Calu3 (cell line): ENCODE measurements around the gene TMC1. TPM values are rescaled to one million over a fixed set of nuclear protein-coding genes. Genes with fewer than 3 reads are reported as not detected.

ENCODE experiments used
- BruUV-seq: library from RNA; stranded (reverse); fragments of 400-500 nt; replicated peaks from 2 replicates; lab custom pipeline; 2021; lab: Mats Ljungman, UMichigan
- CTCF ChIA-PET: fragments of 300-600 bp; sonication (Branson Sonifier 250); formaldehyde crosslinking; loops from one replicate; lab custom pipeline; 2022; ENCODE audit warnings: antibody characterized with exemption; lab: Charles Lee
- DNase-seq: peaks from one replicate; pipeline ENCODE4 v3.0.0; 2022
- H3K27ac Mint-ChIP-seq: one replicate; pipeline ENCODE4 v1.8.0; 2022; ENCODE audit warnings: mixed read lengths; ENCODE audit not compliant: unreplicated experiment
- H3K27me3 Mint-ChIP-seq: one replicate; pipeline ENCODE4 v1.8.0; 2022; ENCODE audit warnings: mixed read lengths; ENCODE audit not compliant: unreplicated experiment
- H3K36me3 Mint-ChIP-seq: one replicate; pipeline ENCODE4 v1.8.0; 2022; ENCODE audit warnings: mild to moderate bottlenecking, moderate library complexity, mixed read lengths; ENCODE audit not compliant: insufficient read depth, unreplicated experiment
- H3K4me1 Mint-ChIP-seq: one replicate; pipeline ENCODE4 v1.8.0; 2022; ENCODE audit warnings: mild to moderate bottlenecking, low read depth, mixed read lengths; ENCODE audit not compliant: unreplicated experiment
- H3K4me3 Mint-ChIP-seq: one replicate; pipeline ENCODE4 v1.8.0; 2022; ENCODE audit warnings: mild to moderate bottlenecking, low read depth, moderate library complexity, mixed read lengths; ENCODE audit not compliant: unreplicated experiment
- H3K9me3 Mint-ChIP-seq: one replicate; pipeline ENCODE4 v1.8.0; 2022; ENCODE audit warnings: low read depth, mixed read lengths; ENCODE audit not compliant: unreplicated experiment
- CTCF ChIP-seq: fragments of 200-600 bp; IDR thresholded peaks from one replicate; pipeline ENCODE4 v1.8.0; 2022; ENCODE audit warnings: antibody characterized with exemption; ENCODE audit not compliant: unreplicated experiment
- intact Hi-C: fragments of 100-400 bp; cut with micrococcal nuclease; formaldehyde crosslinking; loops from one replicate; pipeline ENCODE4 v1.10.0; 2022; ENCODE audit not compliant: unreplicated experiment
- total RNA-seq: library from RNA; stranded (reverse); gene quantifications from 2 replicates; pipeline ENCODE4 v1.2.3, GENCODE V29; 2022

TMC1 gene
- total RNA-seq, 1 experiment from 2014 or later, result not detected

- no peak overlapping the region for H3K27ac Mint-ChIP-seq
- CTCF ChIA-PET, result no interaction called here
Observed at GRCh38 chr9:72563806-72564205, 42.4 kb downstream of the TMC1 start.

GRCh38 chr9:72564479-72565281 is 43.3 kb downstream of the TMC1 start:
- intact Hi-C loops, result no loop called here
- no peak for DNase-seq
- H3K36me3 Mint-ChIP-seq, result no peaks in the 10 kb centered on the region
- BruUV-seq, result no TSS peak
- H3K4me3 Mint-ChIP-seq, result no peak overlapping the region
- H3K27ac Mint-ChIP-seq, result no peak overlapping the region
- H3K4me1 Mint-ChIP-seq, result peaks cover 6% of the 10 kb centered on the region
- TF ChIP-seq CTCF, result no peak
- H3K27me3 Mint-ChIP-seq, result no peaks in the 10 kb centered on the region
- CTCF ChIA-PET, result no interaction called here
- H3K9me3 Mint-ChIP-seq, result peaks cover 2% of the 10 kb centered on the region

More at GRCh38 chr9:72563806-72564205, 42.4 kb downstream of the TMC1 start:
- DNase-seq, result no peak
- H3K27me3 Mint-ChIP-seq, result no peaks in the 10 kb centered on the region
- no peaks in the 10 kb centered on the region for H3K4me1 Mint-ChIP-seq
- H3K36me3 Mint-ChIP-seq, result no peaks in the 10 kb centered on the region
- H3K9me3 Mint-ChIP-seq, result peaks cover 2% of the 10 kb centered on the region
- no peak for TF ChIP-seq CTCF
- BruUV-seq, result no TSS peak
- intact Hi-C loops, result no loop called here
- H3K4me3 Mint-ChIP-seq, result no peak overlapping the region

- intact Hi-C loops, result no loop called here
- no peak for DNase-seq
- TF ChIP-seq CTCF, result no peak
- Mint-ChIP-seq H3K27me3 (no peaks in the 10 kb centered on the region), H3K9me3 (peaks cover 2% of the 10 kb centered on the region), H3K4me3 (no peak overlapping the region), H3K4me1 (peaks cover 7% of the 10 kb centered on the region), H3K36me3 (no peaks in the 10 kb centered on the region), H3K27ac (no peak overlapping the region)
- no TSS peak for BruUV-seq
- CTCF ChIA-PET, result no interaction called here
Observed at GRCh38 chr9:72565535-72565934, 44.1 kb downstream of the TMC1 start.

GRCh38 chr9:72574156-72574810 is 52.9 kb downstream of the TMC1 start:
- no peak for DNase-seq
- BruUV-seq, result no TSS peak
- H3K27ac Mint-ChIP-seq, result peak overlapping the region; percentile 15
- H3K9me3 Mint-ChIP-seq, result no peaks in the 10 kb centered on the region
- CTCF ChIA-PET, result interaction anchor here (0.7 kb wide), 1 partner anchor 20 kb away, joined by 3 read pairs; no protein-coding TSS in a partner anchor
- intact Hi-C loops, result no loop called here
- peaks cover 53% of the 10 kb centered on the region for H3K4me1 Mint-ChIP-seq
- H3K36me3 Mint-ChIP-seq, result peaks cover 16% of the 10 kb centered on the region
- H3K4me3 Mint-ChIP-seq, result no peak overlapping the region
- no peak for TF ChIP-seq CTCF
- no peaks in the 10 kb centered on the region for H3K27me3 Mint-ChIP-seq
